Progenitor cell of endocrine pancreas (in vitro differentiated cells): ENCODE results near the gene PYGM. TPM values are rescaled to one million over a fixed set of nuclear protein-coding genes. Genes with fewer than 3 reads are reported as not detected.
A peak's percentile ranks its signal among the peaks of the same experiment; 100 is the strongest.

ENCODE experiments used
- DNase-seq: peaks from one replicate; pipeline ENCODE4 v3.0.0; 2021; ENCODE audit warnings: low spot score; ENCODE audit not compliant: unreplicated experiment
- H3K27ac Mint-ChIP-seq: 2 replicates; pipeline ENCODE4 v1.8.0; 2021; ENCODE audit warnings: mild to moderate bottlenecking, moderate library complexity, mixed read lengths
- H3K27me3 Mint-ChIP-seq: 2 replicates; pipeline ENCODE4 v1.8.0; 2021; ENCODE audit warnings: mixed read lengths
- H3K36me3 Mint-ChIP-seq: 2 replicates; pipeline ENCODE4 v1.8.0; 2022; ENCODE audit warnings: mixed read lengths; ENCODE audit not compliant: insufficient read depth
- H3K4me1 Mint-ChIP-seq: 2 replicates; pipeline ENCODE4 v1.8.0; 2021; ENCODE audit warnings: low read depth, mixed read lengths
- H3K4me3 Mint-ChIP-seq: 2 replicates; pipeline ENCODE4 v1.8.0; 2021; ENCODE audit warnings: low read depth, mild to moderate bottlenecking, moderate library complexity, mixed read lengths
- H3K9me3 Mint-ChIP-seq: 2 replicates; pipeline ENCODE4 v1.8.0; 2021; ENCODE audit warnings: low read depth, mixed read lengths
- total RNA-seq: library from RNA; stranded (reverse); gene quantifications from 2 replicates; pipeline ENCODE4 v1.2.1, GENCODE V29; 2021
- TF ChIP-seq, protein P1 (sequence below): fragments of 200-600 bp; sonication (generic); IDR thresholded peaks from one replicate; pipeline ENCODE4 v1.5.0; 2021; ENCODE audit warnings: antibody characterized with exemption, mild to moderate bottlenecking; ENCODE audit not compliant: unreplicated experiment

The PYGM gene
- total RNA-seq, 1 donor from 2014 or later, result 1.6 TPM

DNA sequence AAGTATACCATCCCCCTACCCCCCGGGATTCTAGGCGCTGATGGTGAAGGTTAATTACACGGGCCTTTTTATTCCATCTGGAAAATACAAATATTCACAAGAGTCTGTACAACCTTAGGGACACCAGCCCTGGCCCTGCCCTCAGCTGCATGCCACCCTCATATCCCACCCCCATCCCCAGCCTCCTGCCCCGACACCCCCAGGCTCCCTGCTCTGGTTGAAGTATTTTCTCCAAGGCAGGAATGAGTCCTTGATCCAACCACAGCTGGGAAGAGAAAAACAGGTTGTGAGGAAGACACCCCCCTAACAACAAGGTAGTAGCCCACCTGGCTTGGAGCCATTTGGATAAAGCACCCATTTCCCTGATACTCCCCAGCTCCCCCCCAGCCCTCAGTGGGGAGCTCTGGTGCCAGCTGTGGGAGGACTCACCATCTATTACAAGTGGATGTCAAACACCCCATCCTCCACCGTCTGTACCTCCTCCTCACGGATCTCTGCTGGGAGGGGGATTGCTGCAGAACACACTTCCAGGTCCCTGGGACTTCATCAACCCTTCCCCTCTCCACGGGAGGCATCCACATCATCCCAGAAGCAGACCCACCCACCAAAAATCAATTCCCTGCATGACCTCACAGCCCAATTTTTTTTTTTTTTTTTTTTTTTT lies 32.8 kb downstream of the PYGM start:
- Mint-ChIP-seq H3K27ac (no peak overlapping the region), H3K4me3 (no peak overlapping the region), H3K4me1 (no peaks in the 10 kb centered on the region), H3K36me3 (no peaks in the 10 kb centered on the region), H3K27me3 (peaks cover 65% of the 10 kb centered on the region), H3K9me3 (no peaks in the 10 kb centered on the region)
- TF ChIP-seq, protein P1, sequence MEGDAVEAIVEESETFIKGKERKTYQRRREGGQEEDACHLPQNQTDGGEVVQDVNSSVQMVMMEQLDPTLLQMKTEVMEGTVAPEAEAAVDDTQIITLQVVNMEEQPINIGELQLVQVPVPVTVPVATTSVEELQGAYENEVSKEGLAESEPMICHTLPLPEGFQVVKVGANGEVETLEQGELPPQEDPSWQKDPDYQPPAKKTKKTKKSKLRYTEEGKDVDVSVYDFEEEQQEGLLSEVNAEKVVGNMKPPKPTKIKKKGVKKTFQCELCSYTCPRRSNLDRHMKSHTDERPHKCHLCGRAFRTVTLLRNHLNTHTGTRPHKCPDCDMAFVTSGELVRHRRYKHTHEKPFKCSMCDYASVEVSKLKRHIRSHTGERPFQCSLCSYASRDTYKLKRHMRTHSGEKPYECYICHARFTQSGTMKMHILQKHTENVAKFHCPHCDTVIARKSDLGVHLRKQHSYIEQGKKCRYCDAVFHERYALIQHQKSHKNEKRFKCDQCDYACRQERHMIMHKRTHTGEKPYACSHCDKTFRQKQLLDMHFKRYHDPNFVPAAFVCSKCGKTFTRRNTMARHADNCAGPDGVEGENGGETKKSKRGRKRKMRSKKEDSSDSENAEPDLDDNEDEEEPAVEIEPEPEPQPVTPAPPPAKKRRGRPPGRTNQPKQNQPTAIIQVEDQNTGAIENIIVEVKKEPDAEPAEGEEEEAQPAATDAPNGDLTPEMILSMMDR, result no peak
- DNase-seq, result no peak

DNA sequence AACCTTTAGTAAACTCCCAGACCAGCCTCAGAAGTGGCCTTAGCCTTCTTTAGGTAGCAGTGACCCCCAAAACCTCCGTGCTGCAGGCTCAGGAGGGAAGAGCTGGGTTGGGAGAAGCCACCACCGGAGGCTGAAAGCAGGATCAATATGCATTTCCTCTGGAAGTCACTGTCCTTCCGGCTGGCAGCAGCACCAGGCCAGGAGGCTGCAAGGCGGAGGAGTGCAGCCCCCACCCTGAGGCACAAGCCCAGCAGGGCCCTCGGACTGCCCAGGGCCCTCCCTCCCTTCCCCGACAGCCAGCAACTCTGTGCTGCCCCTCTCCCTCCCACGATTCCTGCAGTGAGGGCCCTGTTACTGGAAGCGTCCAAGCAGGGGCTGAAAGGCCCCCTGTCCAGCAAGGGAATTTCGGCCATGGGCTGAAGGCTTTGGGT lies 33.5 kb downstream of the PYGM start:
- H3K27me3 Mint-ChIP-seq, result peaks cover 65% of the 10 kb centered on the region
- DNase-seq, result no peak
- TF ChIP-seq, protein P1, result no peak
- H3K27ac Mint-ChIP-seq, result no peak overlapping the region
- no peak overlapping the region for H3K4me3 Mint-ChIP-seq
- no peaks in the 10 kb centered on the region for H3K9me3 Mint-ChIP-seq
- no peaks in the 10 kb centered on the region for H3K4me1 Mint-ChIP-seq
- no peaks in the 10 kb centered on the region for H3K36me3 Mint-ChIP-seq

DNA sequence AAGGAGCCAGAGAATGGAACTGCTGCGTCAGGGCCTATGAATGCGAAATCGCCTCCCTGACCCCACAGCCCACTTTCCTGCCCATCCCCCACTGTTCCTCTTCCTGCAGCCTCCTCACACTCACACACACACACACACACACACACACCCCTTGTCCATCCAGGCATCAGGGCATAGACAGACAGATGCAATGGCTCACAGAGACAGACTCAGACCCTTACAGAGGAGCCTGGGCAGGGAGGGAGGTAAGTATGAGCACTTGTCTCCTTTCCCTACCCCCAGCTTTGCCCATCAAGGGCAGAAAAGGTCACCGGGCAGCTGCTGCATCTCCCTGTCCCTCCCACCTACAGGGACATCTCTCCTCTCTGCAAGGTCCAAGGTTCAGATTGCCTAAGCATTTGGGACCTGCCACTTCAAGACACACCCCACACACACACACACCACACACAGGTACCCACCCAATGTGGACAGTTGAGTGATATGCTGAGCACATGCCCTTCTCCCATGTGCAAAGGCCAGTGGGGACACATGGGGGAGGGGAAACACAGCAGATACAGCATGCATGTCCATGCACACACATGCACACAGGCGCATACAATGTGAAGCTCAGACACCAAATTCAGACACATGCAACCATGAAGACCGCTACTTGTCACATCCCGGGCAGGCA lies 34.8 kb downstream of the PYGM start:
- no peak for DNase-seq
- Mint-ChIP-seq H3K9me3 (no peaks in the 10 kb centered on the region), H3K4me1 (no peaks in the 10 kb centered on the region), H3K27me3 (peaks cover 68% of the 10 kb centered on the region), H3K4me3 (no peak overlapping the region), H3K27ac (no peak overlapping the region), H3K36me3 (no peaks in the 10 kb centered on the region)
- TF ChIP-seq, protein P1, result no peak

DNA sequence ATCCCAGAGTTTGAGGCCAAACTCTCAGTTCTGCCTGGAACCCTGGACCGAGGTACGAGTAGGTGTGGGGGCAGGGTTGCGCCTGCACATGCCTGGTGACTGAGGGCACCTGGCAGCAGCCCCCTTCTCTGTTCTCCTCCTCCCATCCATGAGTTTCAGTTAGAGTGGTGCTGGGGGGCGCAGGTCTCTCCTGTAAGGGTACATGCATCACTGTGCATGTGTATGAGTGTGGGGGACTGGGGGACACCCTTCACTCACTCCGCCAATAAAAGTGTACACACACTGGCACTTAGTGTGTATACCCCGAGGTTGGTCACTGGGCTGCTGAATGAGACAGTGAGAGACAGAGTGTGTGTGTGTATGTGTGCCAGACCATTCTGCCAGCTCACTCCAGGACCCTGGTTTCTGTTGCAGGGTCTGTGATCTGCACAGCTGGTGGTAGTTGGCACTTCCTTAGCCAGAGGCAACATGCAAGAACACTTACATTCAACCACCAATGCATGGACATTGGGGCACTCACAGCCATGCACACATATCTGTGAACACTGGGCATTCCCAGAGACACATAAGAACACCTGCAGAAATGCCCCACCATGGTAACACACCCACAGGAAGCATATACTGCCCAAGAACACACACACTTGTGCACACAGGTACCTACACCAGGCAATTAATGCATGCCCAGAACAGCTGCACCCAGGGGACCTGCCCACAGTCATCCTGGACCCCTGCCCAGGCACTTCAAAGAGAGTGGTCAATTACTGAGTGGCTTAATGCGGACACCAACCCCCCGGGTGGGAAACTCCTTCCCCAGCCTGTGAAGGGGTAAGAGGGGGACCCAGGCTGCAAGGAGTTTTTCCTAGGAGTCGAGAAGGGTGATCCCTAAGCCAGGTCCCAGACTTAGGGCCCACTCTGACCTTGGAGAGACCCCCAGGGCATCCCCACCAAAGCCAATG lies 35.6 kb downstream of the PYGM start:
- DNase-seq, result no peak
- Mint-ChIP-seq H3K4me3 (peak overlapping the region; percentile 50), H3K4me1 (no peaks in the 10 kb centered on the region), H3K9me3 (no peaks in the 10 kb centered on the region), H3K27me3 (peaks cover 72% of the 10 kb centered on the region), H3K36me3 (no peaks in the 10 kb centered on the region), H3K27ac (no peak overlapping the region)
- TF ChIP-seq, protein P1, result no peak
